Liver (tissue), 9 donors: ENCODE measurements around the gene CAPRIN2. TPM values are rescaled to one million over a fixed set of nuclear protein-coding genes. Genes with fewer than 3 reads are reported as not detected.
A peak's percentile ranks its signal among the peaks of the same experiment; 100 is the strongest.

Experiments used
- DNase-seq: peaks from one replicate; pipeline ENCODE4 v3.0.0-alpha.2; 2017; ENCODE audit warnings: low spot score
- H3K27ac ChIP-seq, 2 donors: one replicate each; pipeline ENCODE4 v1.7.0; 2013; ENCODE audit warnings: inconsistent platforms in 2 of 2, low read length in 2 of 2, control low read depth in 1 of 2, low read depth in 1 of 2, mild to moderate bottlenecking in 1 of 2
- H3K27me3 ChIP-seq, 4 donors: one replicate each; pipeline versions ENCODE4 v1.6.1 to v1.7.0; 2013; ENCODE audit warnings: low read length in 3 of 4, inconsistent platforms in 1 of 4, mild to moderate bottlenecking in 1 of 4, moderate library complexity in 1 of 4; ENCODE audit not compliant: control insufficient read depth in 4 of 4, insufficient read depth in 4 of 4
- H3K36me3 ChIP-seq, 4 donors: one replicate each; pipeline versions ENCODE4 v1.6.1 to v1.7.0; 2013; ENCODE audit warnings: low read length in 3 of 4, mild to moderate bottlenecking in 3 of 4, low read depth in 1 of 4, moderate library complexity in 1 of 4; ENCODE audit not compliant: control insufficient read depth in 4 of 4, insufficient read depth in 3 of 4
- H3K4me1 ChIP-seq, 4 donors: one replicate each; pipeline versions ENCODE4 v1.6.1 to v1.7.0; 2013; ENCODE audit warnings: low read length in 3 of 4, mild to moderate bottlenecking in 3 of 4, moderate library complexity in 1 of 4; ENCODE audit not compliant: control insufficient read depth in 4 of 4, insufficient read depth in 4 of 4
- H3K4me3 ChIP-seq, 3 donors: one replicate each; pipeline versions ENCODE4 v1.6.1 to v1.7.0; 2013; ENCODE audit warnings: low read length in 3 of 3, control low read depth in 1 of 3, low read depth in 1 of 3, mild to moderate bottlenecking in 1 of 3
- H3K9ac ChIP-seq, 2 donors: one replicate each; pipeline ENCODE4 v1.7.0; 2013; ENCODE audit warnings: low read length in 2 of 2, mild to moderate bottlenecking in 2 of 2, moderate library complexity in 2 of 2, control low read depth in 1 of 2, low read depth in 1 of 2
- H3K9me3 ChIP-seq, 4 donors: one replicate each; pipeline versions ENCODE4 v1.6.1 to v1.7.0; 2013; ENCODE audit warnings: low read length in 3 of 4; ENCODE audit not compliant: control insufficient read depth in 4 of 4
- CTCF ChIP-seq: fragments of 150-350 bp; IDR thresholded peaks from 2 replicates; pipeline ENCODE4 v1.5.1; 2017; ENCODE audit warnings: improper control_type of control experiment, low read depth, low read length; ENCODE audit not compliant: missing input control
- FOXA2 ChIP-seq: IDR thresholded peaks from 2 replicates; pipeline ENCODE4 v1.6.1; 2016; ENCODE audit warnings: antibody characterized with exemption
- GABPA ChIP-seq, 2 donors: IDR thresholded peaks in 1 of 2; conservative IDR thresholded peaks in 1 of 2; 2 replicates each; pipeline ENCODE4 v1.6.1; 2016; ENCODE audit warnings: antibody characterized with exemption in 2 of 2, mild to moderate bottlenecking in 1 of 2, moderate library complexity in 1 of 2
- HNF4A ChIP-seq, 2 donors: conservative IDR thresholded peaks; 2 replicates each; pipeline ENCODE4 v1.6.1; 2016; ENCODE audit warnings: antibody characterized with exemption in 2 of 2, mild to moderate bottlenecking in 2 of 2
- HNF4G ChIP-seq: IDR thresholded peaks from 2 replicates; pipeline ENCODE4 v1.6.1; 2016; ENCODE audit warnings: antibody characterized with exemption
- JUND ChIP-seq, 2 donors: IDR thresholded peaks; 2 replicates each; pipeline ENCODE4 v1.6.1; 2016; ENCODE audit warnings: antibody characterized with exemption in 2 of 2
- NR2F2 ChIP-seq: IDR thresholded peaks from 2 replicates; pipeline ENCODE4 v1.6.1; 2016; ENCODE audit warnings: antibody characterized with exemption
- RAD21 ChIP-seq, 2 donors: IDR thresholded peaks; 2 replicates each; pipeline ENCODE4 v1.6.1; 2016; ENCODE audit warnings: antibody characterized with exemption in 2 of 2, mild to moderate bottlenecking in 2 of 2
- REST ChIP-seq: IDR thresholded peaks from 2 replicates; pipeline ENCODE4 v1.6.1; 2016; ENCODE audit warnings: antibody characterized with exemption, mild to moderate bottlenecking
- RXRA ChIP-seq, 2 donors: IDR thresholded peaks; 2 replicates each; pipeline ENCODE4 v1.6.1; 2017 to 2018; ENCODE audit warnings: antibody characterized with exemption in 2 of 2, mild to moderate bottlenecking in 1 of 2
- SP1 ChIP-seq: IDR thresholded peaks from 2 replicates; pipeline ENCODE4 v1.6.1; 2018; ENCODE audit warnings: antibody characterized with exemption, mild to moderate bottlenecking
- TAF1 ChIP-seq: conservative IDR thresholded peaks from 2 replicates; pipeline ENCODE4 v1.6.1; 2016; ENCODE audit warnings: antibody characterized with exemption, mild to moderate bottlenecking
- YY1 ChIP-seq: IDR thresholded peaks from 2 replicates; pipeline ENCODE4 v1.6.1; 2016; ENCODE audit warnings: antibody characterized with exemption, mild to moderate bottlenecking
- WGBS: extraction: QIAGEN DNeasy Blood & Tissue Kit; methylation state at CpG from one replicate; pipeline ENCODE4 v1.1.7; 2013; 5-methylcytosine and 5-hydroxymethylcytosine counted together
- polyA plus RNA-seq, 2 donors: library from polyadenylated mRNA; stranded (reverse) in 1 of 2; unstranded in 1 of 2; fragments of 200-250 nt in 1 of 2; fragments of >200 nt in 1 of 2; fragmentation: Nextera tagmentation in 1 of 2; extraction: Ambion mirVana in 1 of 2; gene quantifications; one replicate each; pipeline versions ENCODE4 v1.2.1 to v1.2.3, GENCODE V29; 2013 to 2015
- total RNA-seq, 2 donors: library from RNA; depleted of rRNA; stranded (reverse); fragments of >200 nt; gene quantifications; one replicate each; pipeline ENCODE4 v1.2.3, GENCODE V29; 2014
- TF ChIP-seq, protein P1 (sequence below): IDR thresholded peaks from 2 replicates; pipeline ENCODE4 v1.6.1; 2016; ENCODE audit warnings: antibody characterized with exemption
- TF ChIP-seq, protein P2 (sequence below): IDR thresholded peaks from 2 replicates; pipeline ENCODE4 v1.6.1; 2016; ENCODE audit warnings: antibody characterized with exemption
- TF ChIP-seq, protein P3 (sequence below): IDR thresholded peaks from 2 replicates; pipeline ENCODE4 v1.6.1; 2016; ENCODE audit warnings: antibody characterized with exemption
- donor health status: healthy.
- donor health status: healthy.
- donor health status: healthy.
- donor health status: healthy.
- donor health status: healthy.

Gene CAPRIN2
- total and polyA plus RNA-seq, 4 donors = 4.6 to 14.8 (median 9.4) TPM

DNA sequence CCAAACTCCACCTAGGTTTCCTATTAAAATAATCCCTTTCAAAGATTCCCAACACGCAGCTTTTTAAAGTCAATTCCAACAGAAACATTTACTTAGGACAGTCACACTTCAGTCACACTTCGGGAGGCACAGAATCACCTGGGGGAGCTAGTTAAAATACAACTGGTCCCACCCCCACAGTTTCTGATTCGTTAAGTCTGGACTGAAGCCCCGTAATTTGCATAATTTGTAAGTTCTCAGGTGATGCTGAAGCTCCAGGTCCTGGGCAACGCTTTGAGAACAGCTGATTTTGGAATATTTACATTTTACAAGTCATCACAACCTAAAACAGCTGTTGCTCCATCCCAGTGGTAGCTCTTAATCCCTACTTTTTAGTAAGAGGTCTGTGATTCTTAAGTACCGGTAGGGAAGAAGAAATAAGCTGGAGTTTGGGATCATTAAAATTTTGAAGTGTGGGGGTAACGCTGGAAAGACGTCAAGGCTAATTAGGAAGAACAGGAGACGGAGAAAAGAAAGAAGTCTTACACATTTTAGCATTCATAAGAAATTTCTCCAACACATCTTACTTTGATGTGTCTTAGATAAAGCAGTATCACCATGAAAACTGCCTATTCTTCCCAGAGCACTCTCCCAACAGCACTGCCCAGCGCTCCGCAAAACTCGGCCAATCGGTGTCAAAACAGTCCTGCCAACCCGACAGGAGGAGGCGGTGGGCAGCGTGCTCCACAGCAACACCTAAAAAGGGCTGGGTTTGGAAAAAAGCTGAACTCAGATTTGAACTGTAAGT, 60.1 kb downstream of the CAPRIN2 start:
- H3K36me3 ChIP-seq = peaks cover 0 to 3% (median 0%) of the 10 kb centered on the region in 4 donors
- H3K4me3 ChIP-seq = peak overlapping the region; percentile 72 to 93 (median 82)
- peaks cover 0 to 32% (median 16%) of the 10 kb centered on the region in 4 donors for H3K4me1 ChIP-seq
- no peaks in the 10 kb centered on the region for H3K9me3 ChIP-seq
- peak overlapping the region; percentile 81 to 84 for H3K27ac ChIP-seq
- no peak for DNase-seq
- TF ChIP-seq JUND (IDR thresholded peaks at IDR 0.05) = no peak
- TF ChIP-seq RAD21 (IDR thresholded peaks at IDR 0.05) = peak in 1 of 2 donors; percentile 48
- H3K27me3 ChIP-seq = no peaks in the 10 kb centered on the region
- peak overlapping the region; percentile 89 to 92 for H3K9ac ChIP-seq
- WGBS = 5% methylated on average over 16 of the region's 16 CpGs

DNA sequence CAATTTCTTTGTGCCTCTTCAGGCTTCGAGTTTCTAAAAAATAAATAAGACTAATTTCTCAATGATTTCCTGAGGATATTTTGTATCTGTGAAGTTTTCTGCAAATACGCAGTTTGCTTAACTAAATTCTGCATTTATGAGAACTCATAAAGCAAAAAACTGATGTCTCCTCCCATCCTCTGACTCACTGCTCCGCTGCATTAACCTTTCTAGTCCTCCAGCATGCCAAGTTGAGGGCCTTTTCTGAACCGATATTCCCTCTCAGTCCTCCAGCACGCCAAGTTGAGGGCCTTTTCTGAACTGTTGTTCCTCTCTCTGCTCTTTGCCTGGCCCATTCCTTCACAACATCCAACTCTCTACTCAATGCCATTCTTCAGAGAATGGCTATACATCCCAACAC, 62.3 kb downstream of the CAPRIN2 start:
- H3K27ac ChIP-seq = no peak overlapping the region
- no peak for DNase-seq
- H3K9ac ChIP-seq = no peak overlapping the region
- TF ChIP-seq SP1 (no peak), HNF4A (conservative IDR thresholded peaks at IDR 0.05) (no peak), RAD21 (IDR thresholded peaks at IDR 0.05) (no peak), RXRA (IDR thresholded peaks at IDR 0.05) (no peak), REST (no peak), YY1 (no peak), JUND (IDR thresholded peaks at IDR 0.05) (no peak), FOXA2 (no peak), CTCF (no peak), GABPA (IDR thresholded peaks at IDR 0.05 in 1 of 2, conservative IDR thresholded peaks at IDR 0.05 in 1 of 2) (no peak), HNF4G (no peak), TAF1 (no peak), NR2F2 (no peak)
- TF ChIP-seq, protein P1, sequence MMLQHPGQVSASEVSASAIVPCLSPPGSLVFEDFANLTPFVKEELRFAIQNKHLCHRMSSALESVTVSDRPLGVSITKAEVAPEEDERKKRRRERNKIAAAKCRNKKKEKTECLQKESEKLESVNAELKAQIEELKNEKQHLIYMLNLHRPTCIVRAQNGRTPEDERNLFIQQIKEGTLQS = no peak
- TF ChIP-seq, protein P2, sequence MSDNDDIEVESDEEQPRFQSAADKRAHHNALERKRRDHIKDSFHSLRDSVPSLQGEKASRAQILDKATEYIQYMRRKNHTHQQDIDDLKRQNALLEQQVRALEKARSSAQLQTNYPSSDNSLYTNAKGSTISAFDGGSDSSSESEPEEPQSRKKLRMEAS = no peak
- TF ChIP-seq, protein P3, sequence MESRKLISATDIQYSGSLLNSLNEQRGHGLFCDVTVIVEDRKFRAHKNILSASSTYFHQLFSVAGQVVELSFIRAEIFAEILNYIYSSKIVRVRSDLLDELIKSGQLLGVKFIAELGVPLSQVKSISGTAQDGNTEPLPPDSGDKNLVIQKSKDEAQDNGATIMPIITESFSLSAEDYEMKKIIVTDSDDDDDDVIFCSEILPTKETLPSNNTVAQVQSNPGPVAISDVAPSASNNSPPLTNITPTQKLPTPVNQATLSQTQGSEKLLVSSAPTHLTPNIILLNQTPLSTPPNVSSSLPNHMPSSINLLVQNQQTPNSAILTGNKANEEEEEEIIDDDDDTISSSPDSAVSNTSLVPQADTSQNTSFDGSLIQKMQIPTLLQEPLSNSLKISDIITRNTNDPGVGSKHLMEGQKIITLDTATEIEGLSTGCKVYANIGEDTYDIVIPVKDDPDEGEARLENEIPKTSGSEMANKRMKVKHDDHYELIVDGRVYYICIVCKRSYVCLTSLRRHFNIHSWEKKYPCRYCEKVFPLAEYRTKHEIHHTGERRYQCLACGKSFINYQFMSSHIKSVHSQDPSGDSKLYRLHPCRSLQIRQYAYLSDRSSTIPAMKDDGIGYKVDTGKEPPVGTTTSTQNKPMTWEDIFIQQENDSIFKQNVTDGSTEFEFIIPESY = no peak
- H3K36me3 ChIP-seq = peaks cover 0 to 3% (median 0%) of the 10 kb centered on the region in 4 donors
- H3K4me1 ChIP-seq = peaks cover 0 to 32% (median 16%) of the 10 kb centered on the region in 4 donors
- no peaks in the 10 kb centered on the region for H3K9me3 ChIP-seq
- 92% methylated on average over 5 of the region's 5 CpGs for WGBS
- no peaks in the 10 kb centered on the region for H3K27me3 ChIP-seq
- no peak overlapping the region for H3K4me3 ChIP-seq
